HG03045 (cell line): ENCODE results near the gene SPTB.

Experiments used
- ATAC-seq: cut with Tn5 transposase; IDR thresholded peaks from one replicate; pipeline ENCODE4 v1.9.1; 2021; ENCODE audit warnings: mild to moderate bottlenecking, moderate library complexity; ENCODE audit not compliant: unreplicated experiment

SPTB gene

DNA sequence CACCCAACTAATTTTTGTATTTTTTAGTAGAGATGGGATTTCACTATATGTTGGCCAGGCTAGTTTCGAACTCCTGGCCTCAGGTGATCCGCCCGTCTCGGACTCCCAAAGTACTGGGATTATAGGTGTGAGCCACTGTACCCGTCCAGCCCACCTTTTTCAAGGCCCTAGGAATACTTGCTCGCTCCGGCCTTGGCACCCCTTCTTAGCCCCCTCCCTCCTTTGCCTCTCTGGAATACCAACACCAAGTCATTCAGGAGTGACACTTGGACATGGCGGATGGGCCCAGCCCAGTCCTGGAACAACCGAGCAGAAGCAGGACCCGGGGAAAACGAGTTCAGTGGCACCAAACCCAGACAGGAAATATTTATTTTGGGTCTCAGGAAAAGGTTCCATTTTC is 146.4 kb downstream of the SPTB start:
- ATAC-seq, result no peak

DNA sequence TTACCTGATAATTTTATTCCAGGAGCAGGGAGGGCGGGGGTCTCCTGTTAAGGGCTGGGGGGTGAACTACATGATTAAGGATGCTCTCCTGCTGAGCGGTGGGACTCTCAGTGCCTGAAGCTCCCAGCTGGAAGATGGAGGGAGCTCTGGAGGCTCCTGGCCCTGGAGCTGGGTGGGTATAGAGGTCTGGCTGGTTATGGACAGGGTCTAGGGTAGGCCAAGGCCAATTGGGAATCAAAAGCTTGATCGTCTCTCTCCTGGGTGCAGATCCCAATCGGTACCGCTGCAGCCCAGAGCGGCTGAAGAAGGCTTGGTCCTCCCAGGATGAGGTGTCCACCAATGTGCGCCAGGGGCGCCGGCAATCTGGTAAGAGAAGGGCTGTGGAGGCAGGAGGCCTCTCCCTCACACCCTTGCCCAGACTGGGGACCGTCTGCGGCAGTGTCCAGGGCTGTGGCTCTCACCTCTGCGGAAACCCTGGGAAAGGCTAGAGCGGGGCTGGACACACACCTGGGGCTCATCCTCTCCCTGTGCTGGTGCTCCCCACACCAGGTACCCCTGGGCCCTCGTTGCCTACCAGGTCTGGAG is 147.1 kb downstream of the SPTB start:
- ATAC-seq, result no peak

- no peak for ATAC-seq
Observed at GRCh38 chr14:64732066-64732465, 147.6 kb downstream of the SPTB start.

GRCh38 chr14:64731141-64731581 is 148.5 kb downstream of the SPTB start:
- ATAC-seq, result no peak

GRCh38 chr14:64730681-64731080 is 149.0 kb downstream of the SPTB start:
- no peak for ATAC-seq

DNA sequence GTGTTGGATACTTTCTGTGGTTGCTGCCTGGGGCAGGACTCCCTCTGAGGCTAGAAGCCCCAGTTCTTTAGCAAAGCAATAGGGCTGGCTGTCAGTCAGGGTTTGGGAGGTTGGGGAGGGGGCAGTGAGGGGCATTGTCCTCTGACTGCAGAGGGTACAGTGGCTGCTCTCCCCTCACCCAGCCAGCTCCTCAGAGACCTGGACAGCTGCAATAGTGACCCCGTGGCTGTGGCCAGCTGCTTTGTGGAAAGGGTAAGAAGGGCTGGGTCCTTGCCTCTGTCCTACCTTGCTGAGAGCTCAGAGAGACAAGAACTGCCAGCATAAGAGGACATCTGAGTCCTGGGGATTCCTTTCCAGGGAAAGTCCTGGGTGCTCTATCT is 149.7 kb downstream of the SPTB start:
- ATAC-seq, result no peak

GRCh38 chr14:64729386-64730060 is 150.2 kb downstream of the SPTB start:
- no peak for ATAC-seq

- ATAC-seq, result no peak
Observed at GRCh38 chr14:64728856-64729255, 150.9 kb downstream of the SPTB start.

GRCh38 chr14:64728106-64728505 is 151.6 kb downstream of the SPTB start:
- no peak for ATAC-seq

- no peak for ATAC-seq
Observed at GRCh38 chr14:64727551-64728071, 152.1 kb downstream of the SPTB start.

GRCh38 chr14:64726585-64726890 is 153.2 kb downstream of the SPTB start:
- ATAC-seq, result no peak

DNA sequence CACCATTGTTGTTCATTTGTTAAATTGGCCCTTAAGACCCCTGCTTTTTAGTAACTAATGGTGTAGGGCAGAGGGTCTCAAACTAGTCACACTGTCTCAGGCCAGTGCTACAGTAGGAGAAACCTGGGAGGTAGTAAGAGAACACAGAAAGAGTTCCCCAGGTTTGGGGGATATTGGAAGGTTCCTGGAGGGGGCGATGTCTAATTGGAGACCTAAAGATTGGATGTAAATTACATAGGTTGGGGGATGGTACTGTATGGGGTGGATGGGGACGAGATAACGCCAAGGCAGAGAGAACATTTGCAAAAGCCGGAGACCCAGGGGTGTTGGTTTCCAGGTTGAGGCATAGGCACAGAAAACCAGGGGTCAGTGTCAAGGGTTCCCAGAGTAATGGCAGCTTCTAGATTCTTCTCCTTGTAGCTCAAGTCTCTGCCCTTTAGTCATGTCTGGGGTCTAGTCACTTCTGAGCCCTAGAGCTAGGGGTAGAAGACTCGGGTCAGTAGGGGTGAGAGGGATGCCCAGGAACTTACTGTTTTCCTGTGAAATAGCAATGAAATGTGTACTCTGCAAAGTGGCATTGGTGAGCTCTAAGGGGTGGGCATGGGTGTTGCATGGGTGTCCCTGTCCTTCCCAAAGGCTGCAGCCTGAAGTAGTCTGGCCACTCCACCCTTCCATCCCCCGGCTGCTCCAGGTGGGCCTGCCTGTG is 153.7 kb downstream of the SPTB start:
- no peak for ATAC-seq

DNA sequence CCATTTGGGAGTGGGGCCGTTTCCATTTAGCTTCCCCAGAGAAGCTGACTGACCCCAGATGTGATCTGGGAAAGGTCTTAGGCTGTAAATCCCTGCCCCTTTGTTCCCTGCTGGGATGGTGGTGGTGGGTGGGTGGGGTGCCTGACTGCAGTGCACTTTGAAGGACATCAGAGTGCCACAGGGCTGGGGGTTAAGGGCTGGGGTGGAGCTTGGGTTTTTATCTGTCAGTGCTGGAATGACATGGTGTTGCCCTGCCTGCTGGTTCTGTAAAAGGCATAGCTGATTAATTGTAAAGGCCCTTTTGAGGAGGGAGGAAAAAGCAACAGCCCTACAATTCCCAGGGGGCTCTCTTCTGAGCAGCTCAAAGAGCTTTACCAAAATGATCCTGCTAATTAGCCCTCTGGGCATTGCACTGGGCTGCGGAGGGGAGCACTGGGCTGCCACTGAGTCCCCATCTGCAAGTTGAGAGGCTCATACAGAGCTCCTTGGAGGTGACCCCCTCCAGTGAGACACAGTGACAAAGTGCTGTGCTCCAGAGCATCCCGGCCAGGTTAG is 154.4 kb downstream of the SPTB start:
- ATAC-seq, result no peak

- no peak for ATAC-seq
Observed at GRCh38 chr14:64724578-64724930, 155.2 kb downstream of the SPTB start.

GRCh38 chr14:64723691-64724577 is 155.8 kb downstream of the SPTB start:
- no peak for ATAC-seq

DNA sequence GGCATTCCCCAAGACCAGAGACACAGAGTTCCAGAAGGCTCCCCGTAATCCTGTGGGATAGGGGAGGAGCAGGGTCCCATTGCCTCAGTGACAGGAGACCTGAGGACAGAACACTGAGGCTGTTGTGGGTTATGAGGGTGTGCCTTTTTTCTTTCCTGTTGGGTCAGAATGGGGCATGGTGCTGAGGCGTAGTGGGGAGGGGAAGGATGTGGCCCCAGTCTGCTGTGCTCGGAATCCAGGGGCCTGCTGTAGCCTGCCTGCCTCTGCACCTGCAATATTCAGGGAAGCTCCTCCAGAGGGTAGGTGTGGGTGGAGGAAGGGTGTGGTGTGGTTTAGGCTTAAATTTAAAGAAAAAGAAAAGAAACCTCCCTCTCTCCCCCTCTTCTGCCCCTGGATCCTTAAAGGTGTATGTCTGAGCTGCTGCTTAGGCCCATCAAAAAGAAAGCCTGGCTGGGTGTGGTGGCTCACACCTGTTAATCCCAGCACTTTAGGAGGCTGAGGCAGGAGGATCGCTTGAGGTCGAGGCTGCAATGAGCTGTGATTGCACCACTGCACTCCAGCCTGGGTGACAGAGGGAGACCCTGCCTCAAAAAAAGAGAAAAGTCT is 156.8 kb downstream of the SPTB start:
- no peak for ATAC-seq

GRCh38 chr14:64721899-64722298 is 157.8 kb downstream of the SPTB start:
- no peak for ATAC-seq

GRCh38 chr14:64721391-64721791 is 158.3 kb downstream of the SPTB start:
- no peak for ATAC-seq

DNA sequence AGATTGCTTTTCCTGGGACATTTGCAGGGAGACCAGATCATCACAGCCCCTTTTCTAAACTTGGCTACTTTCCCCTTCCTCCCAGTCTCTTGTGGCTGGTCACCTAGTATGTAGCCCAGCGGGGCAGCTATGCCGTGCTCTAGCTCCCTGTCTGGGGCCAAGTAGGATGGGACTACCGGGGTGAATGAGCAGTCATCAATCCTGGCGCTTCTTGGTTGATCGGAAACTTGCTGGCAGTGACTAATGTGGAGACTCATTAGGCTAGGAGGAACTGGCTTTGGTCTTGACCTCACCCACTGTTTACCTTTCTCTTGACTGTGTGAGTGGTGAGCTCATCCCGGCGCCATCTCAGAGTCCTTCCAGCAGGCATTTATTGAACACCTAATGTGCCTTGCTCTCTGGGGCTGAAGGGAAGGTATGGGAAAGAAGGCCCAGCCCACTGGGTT is 159.6 kb downstream of the SPTB start:
- no peak for ATAC-seq

DNA sequence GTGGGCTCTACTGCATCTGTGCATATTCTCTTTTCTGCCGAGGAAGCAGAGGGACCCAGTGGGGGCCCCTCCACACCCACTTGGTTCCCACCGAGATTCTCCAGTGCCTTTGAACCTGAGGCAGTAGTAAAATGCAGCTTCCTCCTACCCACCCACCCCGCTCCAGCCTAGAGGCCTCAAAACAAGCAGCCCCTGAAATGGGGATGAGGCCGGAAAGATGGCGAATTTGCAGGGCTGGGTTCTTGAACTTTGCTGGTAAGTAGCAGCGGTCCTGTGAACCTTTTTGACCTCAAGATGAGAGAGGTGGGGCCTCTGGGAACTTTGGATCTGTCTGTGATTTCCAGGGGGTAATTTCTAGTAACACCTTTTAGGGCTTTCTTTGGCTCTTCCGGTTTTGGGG is 160.1 kb downstream of the SPTB start:
- no peak for ATAC-seq

GRCh38 chr14:64718762-64719161 is 160.9 kb downstream of the SPTB start:
- ATAC-seq, result no peak
